CD4-positive, alpha-beta T cell treated with Interleukin-6 at 100 ng/mL for 8 hours (primary cell): ENCODE results near the gene KRABD2.
"Not testable (repeated sequence)": the region's sequence is repeated elsewhere in the genome, so short reads cannot be mapped to it uniquely, and the experiment has no call there.

Experiments used
- DNase-seq: peaks from one replicate; pipeline ENCODE4 v3.0.0-alpha.2; 2020; ENCODE audit warnings: mixed read lengths, low spot score

KRABD2 gene

GRCh38 chr17:8376271-8377067 lies at the start of gene KRABD2:
Gene KRABD2 (minus strand): TSS chr17:8376704.
- peak; percentile 88 for DNase-seq

- no peak for DNase-seq
Observed at GRCh38 chr17:8421571-8421970, 45.1 kb upstream of the KRABD2 start.

- no peak for DNase-seq
Observed at GRCh38 chr17:8420041-8420934, 43.8 kb upstream of the KRABD2 start.

GRCh38 chr17:8419305-8419704 lies 42.8 kb upstream of the KRABD2 start:
- no peak for DNase-seq

GRCh38 chr17:8418471-8418870 lies 42.0 kb upstream of the KRABD2 start:
- no peak for DNase-seq

- DNase-seq = no peak
Observed at GRCh38 chr17:8417806-8418205, 41.3 kb upstream of the KRABD2 start.

GRCh38 chr17:8413938-8414337 lies 37.4 kb upstream of the KRABD2 start:
- DNase-seq = no peak

GRCh38 chr17:8413328-8413727 lies 36.8 kb upstream of the KRABD2 start:
- no peak for DNase-seq

- DNase-seq = no peak
Observed at GRCh38 chr17:8412089-8412488, 35.6 kb upstream of the KRABD2 start.

- DNase-seq = no peak
Observed at GRCh38 chr17:8410883-8411238, 34.4 kb upstream of the KRABD2 start.

GRCh38 chr17:8409966-8410882 lies 33.7 kb upstream of the KRABD2 start:
- peak; percentile 72 for DNase-seq

- no peak for DNase-seq
Observed at GRCh38 chr17:8408371-8408770, 31.9 kb upstream of the KRABD2 start.

GRCh38 chr17:8406174-8406573 lies 29.7 kb upstream of the KRABD2 start:
- DNase-seq = no peak

GRCh38 chr17:8405499-8406016 lies 29.1 kb upstream of the KRABD2 start:
- no peak for DNase-seq

- DNase-seq = no peak
Observed at GRCh38 chr17:8402921-8403536, 26.5 kb upstream of the KRABD2 start.

GRCh38 chr17:8401107-8401506 lies 24.6 kb upstream of the KRABD2 start:
- no peak for DNase-seq

- no peak for DNase-seq
Observed at GRCh38 chr17:8398980-8399379, 22.5 kb upstream of the KRABD2 start.

- DNase-seq = no peak
Observed at GRCh38 chr17:8397636-8398035, 21.1 kb upstream of the KRABD2 start, which contains the start of gene RNF222. Gene RNF222 (minus strand): TSS chr17:8397827. CDS start chr17:8393461, 4,366 bp downstream.

- DNase-seq = not testable (repeated sequence)
Observed at GRCh38 chr17:8394497-8394896, 18.0 kb upstream of the KRABD2 start.

GRCh38 chr17:8393470-8394231 lies 17.1 kb upstream of the KRABD2 start:
- peak; percentile 54 for DNase-seq
